Breast epithelium (tissue), 3 donors: ENCODE measurements around the gene GPC2.
"Not testable (repeated sequence)": the region's sequence is repeated elsewhere in the genome, so short reads cannot be mapped to it uniquely, and the experiment has no call there.

ENCODE experiments used
- POLR2AphosphoS5 ChIP-seq, 3 donors: sonication (generic); formaldehyde crosslinking; IDR thresholded peaks; one replicate each; pipeline ENCODE4 v1.6.1; 2017; ENCODE audit warnings: antibody characterized with exemption in 3 of 3
- TF ChIP-seq, protein P1 (sequence below), 3 donors: fragments of 450-650 bp; IDR thresholded peaks; one replicate each; pipeline ENCODE4 v1.5.1; 2016 to 2017; ENCODE audit warnings: antibody characterized with exemption in 3 of 3, mild to moderate bottlenecking in 3 of 3, moderate library complexity in 3 of 3

DNA sequence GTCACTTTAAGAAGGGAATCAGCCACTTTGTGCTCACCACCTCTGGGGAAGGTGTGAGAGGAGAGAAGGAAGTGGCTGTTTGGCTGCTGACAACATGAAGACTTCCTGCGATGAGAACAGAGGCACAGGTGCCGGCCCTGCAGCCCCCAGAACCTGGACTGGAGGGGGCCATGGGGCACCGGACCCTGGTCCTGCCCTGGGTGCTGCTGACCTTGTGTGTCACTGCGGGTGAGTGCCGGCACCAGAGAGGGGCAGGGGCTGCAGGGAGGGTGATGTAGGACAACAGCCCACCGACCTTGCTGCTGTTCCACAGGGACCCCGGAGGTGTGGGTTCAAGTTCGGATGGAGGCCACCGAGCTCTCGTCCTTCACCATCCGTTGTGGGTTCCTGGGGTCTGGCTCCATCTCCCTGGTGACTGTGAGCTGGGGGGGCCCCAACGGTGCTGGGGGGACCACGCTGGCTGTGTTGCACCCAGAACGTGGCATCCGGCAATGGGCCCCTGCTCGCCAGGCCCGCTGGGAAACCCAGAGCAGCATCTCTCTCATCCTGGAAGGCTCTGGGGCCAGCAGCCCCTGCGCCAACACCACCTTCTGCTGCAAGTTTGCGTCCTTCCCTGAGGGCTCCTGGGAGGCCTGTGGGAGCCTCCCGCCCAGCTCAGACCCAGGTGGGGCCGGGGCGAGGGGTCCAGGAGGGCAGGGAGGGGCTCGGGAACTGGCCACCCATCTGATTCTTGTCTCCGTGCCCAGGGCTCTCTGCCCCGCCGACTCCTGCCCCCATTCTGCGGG is 42.8 kb upstream of the GPC2 start, which contains the start of gene PVRIG:
- TF ChIP-seq, protein P1, sequence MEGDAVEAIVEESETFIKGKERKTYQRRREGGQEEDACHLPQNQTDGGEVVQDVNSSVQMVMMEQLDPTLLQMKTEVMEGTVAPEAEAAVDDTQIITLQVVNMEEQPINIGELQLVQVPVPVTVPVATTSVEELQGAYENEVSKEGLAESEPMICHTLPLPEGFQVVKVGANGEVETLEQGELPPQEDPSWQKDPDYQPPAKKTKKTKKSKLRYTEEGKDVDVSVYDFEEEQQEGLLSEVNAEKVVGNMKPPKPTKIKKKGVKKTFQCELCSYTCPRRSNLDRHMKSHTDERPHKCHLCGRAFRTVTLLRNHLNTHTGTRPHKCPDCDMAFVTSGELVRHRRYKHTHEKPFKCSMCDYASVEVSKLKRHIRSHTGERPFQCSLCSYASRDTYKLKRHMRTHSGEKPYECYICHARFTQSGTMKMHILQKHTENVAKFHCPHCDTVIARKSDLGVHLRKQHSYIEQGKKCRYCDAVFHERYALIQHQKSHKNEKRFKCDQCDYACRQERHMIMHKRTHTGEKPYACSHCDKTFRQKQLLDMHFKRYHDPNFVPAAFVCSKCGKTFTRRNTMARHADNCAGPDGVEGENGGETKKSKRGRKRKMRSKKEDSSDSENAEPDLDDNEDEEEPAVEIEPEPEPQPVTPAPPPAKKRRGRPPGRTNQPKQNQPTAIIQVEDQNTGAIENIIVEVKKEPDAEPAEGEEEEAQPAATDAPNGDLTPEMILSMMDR (IDR thresholded peaks at IDR 0.05) = not testable (repeated sequence)
- TF ChIP-seq POLR2AphosphoS5 (IDR thresholded peaks at IDR 0.05) = not testable (repeated sequence)
